CD14-positive monocyte (primary cell): ENCODE results near the gene FOXRED2. TPM values are rescaled to one million over a fixed set of nuclear protein-coding genes. Genes with fewer than 3 reads are reported as not detected.
A peak's percentile ranks its signal among the peaks of the same experiment; 100 is the strongest.

Source experiments
- DNase-seq, 3 donors: peaks; one replicate each; pipeline ENCODE4 v3.0.0-alpha.2; 2011 to 2022
- H2AFZ ChIP-seq: 2 replicates; pipeline ENCODE4 v1.6.0; 2012; ENCODE audit warnings: mild to moderate bottlenecking, low read depth, low read length, inconsistent platforms; ENCODE audit not compliant: insufficient read depth, poor library complexity, severe bottlenecking
- H3K27ac ChIP-seq, 2 donors: 1 replicate in 1 of 2; 2 replicates in 1 of 2; pipeline ENCODE4 v1.5.1; 2012 to 2013; ENCODE audit warnings: low read length in 2 of 2, control low read depth in 1 of 2, inconsistent platforms in 1 of 2, low read depth in 1 of 2, mild to moderate bottlenecking in 1 of 2
- H3K27me3 ChIP-seq, 2 donors: one replicate each; pipeline versions ENCODE4 v1.6.0 to v1.6.1; 2011 to 2013; ENCODE audit warnings: low read length in 2 of 2; ENCODE audit not compliant: control insufficient read depth in 2 of 2, insufficient read depth in 2 of 2
- H3K36me3 ChIP-seq, 2 donors: replicated peaks in 1 of 2; 1 replicate in 1 of 2; 2 replicates in 1 of 2; pipeline versions ENCODE4 v1.5.1 to v1.6.1; 2012 to 2013; ENCODE audit warnings: low read length in 2 of 2, control low read depth in 1 of 2, inconsistent platforms in 1 of 2, mild to moderate bottlenecking in 1 of 2; ENCODE audit not compliant: insufficient read depth in 2 of 2, control insufficient read depth in 1 of 2
- H3K4me1 ChIP-seq, 2 donors: 1 replicate in 1 of 2; 2 replicates in 1 of 2; pipeline versions ENCODE4 v1.5.1 to v1.6.1; 2012 to 2013; ENCODE audit warnings: low read length in 2 of 2, control low read depth in 1 of 2, inconsistent platforms in 1 of 2, mild to moderate bottlenecking in 1 of 2, moderate library complexity in 1 of 2; ENCODE audit not compliant: insufficient read depth in 2 of 2, control insufficient read depth in 1 of 2
- H3K4me2 ChIP-seq: replicated peaks from 2 replicates; pipeline ENCODE3; 2012; ENCODE audit warnings: low read length, moderate library complexity, mild to moderate bottlenecking; ENCODE audit not compliant: poor library complexity, severe bottlenecking; ENCODE audit errors: extremely low read depth
- H3K4me3 ChIP-seq, 3 experiments: fragments of 200-600 bp in 1 of 3; sonication (generic) in 1 of 3; replicated peaks in 1 of 3; 1 replicate in 2 of 3; 2 replicates in 1 of 3; pipeline ENCODE4 v1.5.1; 2011 to 2013; ENCODE audit warnings: low read length in 3 of 3, mild to moderate bottlenecking in 3 of 3, control low read depth in 2 of 3, low read depth in 2 of 3, inconsistent platforms in 1 of 3, moderate library complexity in 1 of 3
- H3K79me2 ChIP-seq: 2 replicates; pipeline ENCODE4 v1.6.0; 2012; ENCODE audit warnings: mild to moderate bottlenecking, control low read depth, inconsistent platforms, low read length, moderate library complexity; ENCODE audit not compliant: insufficient read depth
- H3K9ac ChIP-seq: 2 replicates; pipeline ENCODE4 v1.6.0; 2017; ENCODE audit warnings: low read length, mild to moderate bottlenecking; ENCODE audit not compliant: insufficient read depth, poor library complexity, severe bottlenecking
- H3K9me3 ChIP-seq, 2 donors: replicated peaks in 1 of 2; 1 replicate in 1 of 2; 2 replicates in 1 of 2; pipeline versions ENCODE4 v1.5.1 to v1.6.1; 2012 to 2013; ENCODE audit warnings: low read length in 2 of 2, control low read depth in 1 of 2; ENCODE audit not compliant: control insufficient read depth in 1 of 2, insufficient read depth in 1 of 2
- H4K20me1 ChIP-seq: 2 replicates; pipeline ENCODE4 v1.6.0; 2012; ENCODE audit warnings: mild to moderate bottlenecking, low read length, control low read depth, moderate library complexity; ENCODE audit not compliant: insufficient read depth
- H3K27ac Mint-ChIP-seq, 7 donors: one replicate each; pipeline ENCODE4 v1.8.0; 2020; ENCODE audit warnings: mild to moderate bottlenecking in 7 of 7, mixed read lengths in 7 of 7, moderate library complexity in 6 of 7, inconsistent platforms in 2 of 7
- H3K27me3 Mint-ChIP-seq, 3 donors: one replicate each; pipeline ENCODE4 v1.8.0; 2021 to 2022; ENCODE audit warnings: low read depth in 3 of 3, mild to moderate bottlenecking in 3 of 3, mixed read lengths in 3 of 3, moderate library complexity in 3 of 3, inconsistent platforms in 1 of 3
- H3K36me3 Mint-ChIP-seq, 2 donors: one replicate each; pipeline ENCODE4 v1.8.0; 2020; ENCODE audit warnings: mixed read lengths in 2 of 2, inconsistent platforms in 1 of 2, mild to moderate bottlenecking in 1 of 2
- H3K4me1 Mint-ChIP-seq: one replicate; pipeline ENCODE4 v1.8.0; 2020; ENCODE audit warnings: mild to moderate bottlenecking, mixed read lengths
- H3K4me3 Mint-ChIP-seq, 2 donors: one replicate each; pipeline ENCODE4 v1.8.0; 2020; ENCODE audit warnings: mild to moderate bottlenecking in 2 of 2, mixed read lengths in 2 of 2, moderate library complexity in 1 of 2
- H3K9me3 Mint-ChIP-seq, 7 donors: one replicate each; pipeline ENCODE4 v1.8.0; 2020 to 2022; ENCODE audit warnings: mixed read lengths in 7 of 7, mild to moderate bottlenecking in 6 of 7, moderate library complexity in 6 of 7, inconsistent platforms in 2 of 7
- CTCF ChIP-seq: fragments of 200-600 bp; IDR thresholded peaks from one replicate; pipeline ENCODE4 v1.8.0; 2022; ENCODE audit warnings: antibody characterized with exemption, mild to moderate bottlenecking
- WGBS: methylation state at CpG from one replicate; pipeline ENCODE4 v1.1.5; 2013; ENCODE audit warnings: missing lambda C conversion rate; ENCODE audit not compliant: insufficient coverage; 5-methylcytosine and 5-hydroxymethylcytosine counted together
- intact Hi-C, 2 donors: fragments of 100-400 bp; cut with micrococcal nuclease; formaldehyde crosslinking; loops; one replicate each; pipeline versions ENCODE4 v1.15.0 to v1.15.1; 2023
- polyA plus RNA-seq, 3 donors: library from polyadenylated mRNA; depleted of rRNA in 1 of 3; unstranded in 2 of 3; stranded (reverse) in 1 of 3; fragments of 300-500 nt in 2 of 3; fragments of >200 nt in 1 of 3; fragmentation: Illumina TruSeq in 2 of 3; gene quantifications; 1 replicate in 2 of 3; 2 replicates in 1 of 3; pipeline ENCODE4 v1.2.3, GENCODE V29; 2012 to 2021

Gene FOXRED2
- polyA plus RNA-seq, 3 donors: 1.5 to 2.0 (median 1.9) TPM

GRCh38 chr22:36528341-36528740, 21.5 kb upstream of the FOXRED2 start:
- Histone ChIP-seq H3K79me2 (peaks cover 40% of the 10 kb centered on the region), H2AFZ (peak overlapping the region; percentile 88), H3K36me3 (peaks cover 39 to 43% of the 10 kb centered on the region in 2 donors), H3K27ac (peak overlapping the region; percentile 90 to 94), H3K9ac (peak overlapping the region; percentile 91), H3K4me3 (peak overlapping the region; percentile 70 to 88 (median 75)), H3K27me3 (no peaks in the 10 kb centered on the region), H3K4me2 (peak overlapping the region; percentile 81), H3K9me3 (no peaks in the 10 kb centered on the region), H4K20me1 (peaks cover 27% of the 10 kb centered on the region), H3K4me1 (peaks cover 16 to 27% of the 10 kb centered on the region in 2 donors)
- Mint-ChIP-seq H3K4me3 (peak overlapping the region; percentile 84 to 90), H3K27me3 (peaks cover 2 to 5% (median 5%) of the 10 kb centered on the region in 3 donors), H3K27ac (peak overlapping the region; percentile 95 to 99 (median 98)), H3K4me1 (peaks cover 20% of the 10 kb centered on the region), H3K9me3 (peaks cover 0 to 3% (median 0%) of the 10 kb centered on the region in 7 donors), H3K36me3 (peaks cover 37 to 41% of the 10 kb centered on the region in 2 donors)
- TF ChIP-seq CTCF: no peak
- intact Hi-C loops: loop anchor here in 1 of 2 donors (5.0 kb wide), 2 partner anchors 141 to 249 kb away; partner anchors contain the start of genes IFT27 and MYH9
- WGBS: no CpG with 5 or more reads among the region's 8 CpGs
- peak in 1 of 3 donors; percentile 35 for DNase-seq

GRCh38 chr22:36522662-36523061, 15.8 kb upstream of the FOXRED2 start:
- Histone ChIP-seq H3K9me3 (no peaks in the 10 kb centered on the region), H3K36me3 (peaks cover 82 to 94% of the 10 kb centered on the region in 2 donors), H3K4me3 (no peak overlapping the region), H3K4me1 (peaks cover 25 to 28% of the 10 kb centered on the region in 2 donors), H3K79me2 (peaks cover 40% of the 10 kb centered on the region), H3K27me3 (no peaks in the 10 kb centered on the region), H3K27ac (no peak overlapping the region), H4K20me1 (peaks cover 37% of the 10 kb centered on the region), H3K9ac (no peak overlapping the region), H2AFZ (no peak overlapping the region), H3K4me2 (no peak overlapping the region)
- H3K4me1 Mint-ChIP-seq: peaks cover 33% of the 10 kb centered on the region
- TF ChIP-seq CTCF: no peak
- intact Hi-C loops: no loop called here
- peaks cover 83 to 96% of the 10 kb centered on the region in 2 donors for H3K36me3 Mint-ChIP-seq
- WGBS: 100% methylated on average over 4 of the region's 6 CpGs
- DNase-seq: no peak
- no peak overlapping the region for H3K4me3 Mint-ChIP-seq
- H3K9me3 Mint-ChIP-seq: peaks cover 0 to 2% (median 0%) of the 10 kb centered on the region in 7 donors
- H3K27ac Mint-ChIP-seq: peak overlapping the region in 2 of 7 donors; percentile 17 to 30
- H3K27me3 Mint-ChIP-seq: no peaks in the 10 kb centered on the region
